Large intestine (tissue), 3 donors: Measurements from ENCODE around the gene ARNT2. TPM values are rescaled to one million over a fixed set of nuclear protein-coding genes. Genes with fewer than 3 reads are reported as not detected.

Experiments
- DNase-seq, 2 donors: peaks; one replicate each; pipeline versions ENCODE4 v3.0.0 to v3.0.0-alpha.2; 2013
- H3K27ac ChIP-seq: one replicate; pipeline ENCODE4 v1.5.1; 2013; ENCODE audit warnings: low read length
- H3K27me3 ChIP-seq: 2 replicates; pipeline ENCODE4 v1.6.1; 2013; ENCODE audit warnings: low read length; ENCODE audit not compliant: control insufficient read depth, insufficient read depth
- H3K36me3 ChIP-seq: 2 replicates; pipeline ENCODE4 v1.6.1; 2013; ENCODE audit warnings: low read length; ENCODE audit not compliant: control insufficient read depth, insufficient read depth
- H3K4me1 ChIP-seq: one replicate; pipeline ENCODE4 v1.6.1; 2013; ENCODE audit warnings: low read length; ENCODE audit not compliant: control insufficient read depth, insufficient read depth
- H3K4me3 ChIP-seq: one replicate; pipeline ENCODE4 v1.5.1; 2013; ENCODE audit warnings: low read length
- H3K9me3 ChIP-seq: one replicate; pipeline ENCODE4 v1.6.1; 2013; ENCODE audit warnings: mild to moderate bottlenecking, low read depth, low read length, moderate library complexity; ENCODE audit not compliant: control insufficient read depth
- WGBS: methylation state at CpG from one replicate; pipeline ENCODE4 v1.1.5; 2013; ENCODE audit warnings: low lambda C conversion rate; ENCODE audit not compliant: insufficient coverage; 5-methylcytosine and 5-hydroxymethylcytosine counted together
- polyA plus RNA-seq: library from polyadenylated mRNA; unstranded; fragments of 120-200 nt; gene quantifications from one replicate; pipeline ENCODE4 v1.2.1, GENCODE V29; 2013

The ARNT2 gene
- polyA plus RNA-seq, 1 donor = 8.0 TPM

DNA sequence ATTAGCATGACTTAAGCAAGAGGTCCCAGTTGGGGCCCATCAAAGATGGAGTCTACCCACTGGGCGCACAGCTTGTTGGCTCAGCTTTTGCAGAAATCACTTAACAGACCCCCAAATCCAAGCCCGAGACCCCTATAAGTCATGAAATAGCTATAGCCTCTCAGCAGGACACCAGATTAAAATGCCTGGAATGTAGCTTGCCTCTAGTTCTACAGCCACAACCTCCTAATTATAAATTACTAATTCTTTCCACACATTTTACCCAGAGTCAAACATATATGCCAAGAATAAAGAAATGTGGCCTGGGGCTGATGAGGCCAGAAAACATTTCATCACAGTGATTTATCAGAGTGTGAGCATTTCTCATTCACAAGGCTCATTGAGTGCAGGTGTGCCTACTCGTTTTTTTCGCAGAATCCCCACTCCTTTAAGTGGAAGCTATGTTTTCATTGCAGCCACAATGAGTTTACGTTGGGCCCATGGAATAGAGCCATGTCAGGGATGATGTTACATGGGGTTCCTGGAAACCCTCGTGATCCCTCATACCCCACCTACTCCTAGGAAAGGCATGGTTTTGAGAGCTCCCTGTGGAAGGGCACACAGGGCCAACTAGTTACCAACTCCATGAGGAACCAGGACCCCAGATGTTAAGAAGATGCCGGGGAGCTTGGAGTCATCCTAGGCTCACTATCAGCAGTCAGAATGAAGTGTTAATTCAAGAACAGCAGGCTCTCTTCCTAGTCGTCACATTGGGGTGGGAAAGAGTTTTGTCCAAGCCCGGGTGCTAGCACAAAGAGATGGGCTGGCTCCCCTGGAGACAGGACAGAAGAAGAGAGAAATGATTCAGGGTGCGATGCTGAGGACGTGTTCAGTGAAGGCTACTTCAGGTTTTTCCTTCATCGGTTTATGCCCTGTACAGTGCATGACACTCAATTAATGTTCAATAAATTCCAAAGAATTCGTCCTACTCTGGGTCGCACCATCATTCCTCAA is 200.7 kb downstream of the ARNT2 start:
- Histone ChIP-seq H3K4me3 (no peak overlapping the region), H3K4me1 (no peaks in the 10 kb centered on the region), H3K27me3 (no peaks in the 10 kb centered on the region), H3K36me3 (no peaks in the 10 kb centered on the region), H3K9me3 (no peaks in the 10 kb centered on the region), H3K27ac (no peak overlapping the region)
- WGBS = no CpG with 5 or more reads among the region's 14 CpGs
- no peak for DNase-seq

DNA sequence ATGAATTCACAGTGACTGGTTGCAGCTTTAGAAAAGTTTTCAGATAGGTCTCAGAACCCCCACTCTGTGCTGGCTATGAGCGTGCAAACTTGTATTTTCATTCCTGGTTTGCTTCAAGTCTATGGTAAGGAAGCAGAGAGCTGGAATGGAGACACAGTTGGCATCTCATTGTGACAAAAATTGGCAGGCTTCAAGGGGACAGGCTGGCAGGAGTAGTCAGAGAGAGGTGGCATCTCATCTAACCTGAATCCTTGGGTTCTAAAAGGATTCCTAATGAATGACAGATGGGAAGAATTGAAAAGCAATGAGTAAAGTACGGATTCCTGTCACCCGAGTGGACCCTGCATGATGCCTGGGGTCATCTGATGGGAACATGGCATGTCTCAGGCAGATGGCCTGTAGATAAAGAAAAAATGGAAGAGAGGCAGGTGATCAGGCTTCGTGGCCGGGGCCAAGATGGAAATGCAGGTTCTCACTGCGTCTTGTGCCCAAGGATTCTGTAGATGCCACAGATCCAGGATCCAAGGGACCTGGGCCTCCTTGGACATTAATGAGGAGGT is 201.5 kb downstream of the ARNT2 start:
- no peak overlapping the region for H3K27ac ChIP-seq
- no peaks in the 10 kb centered on the region for H3K9me3 ChIP-seq
- no peak overlapping the region for H3K4me3 ChIP-seq
- H3K27me3 ChIP-seq = no peaks in the 10 kb centered on the region
- DNase-seq = no peak
- H3K4me1 ChIP-seq = no peaks in the 10 kb centered on the region
- H3K36me3 ChIP-seq = no peaks in the 10 kb centered on the region
- 100% methylated on average over 1 of the region's 6 CpGs for WGBS

DNA sequence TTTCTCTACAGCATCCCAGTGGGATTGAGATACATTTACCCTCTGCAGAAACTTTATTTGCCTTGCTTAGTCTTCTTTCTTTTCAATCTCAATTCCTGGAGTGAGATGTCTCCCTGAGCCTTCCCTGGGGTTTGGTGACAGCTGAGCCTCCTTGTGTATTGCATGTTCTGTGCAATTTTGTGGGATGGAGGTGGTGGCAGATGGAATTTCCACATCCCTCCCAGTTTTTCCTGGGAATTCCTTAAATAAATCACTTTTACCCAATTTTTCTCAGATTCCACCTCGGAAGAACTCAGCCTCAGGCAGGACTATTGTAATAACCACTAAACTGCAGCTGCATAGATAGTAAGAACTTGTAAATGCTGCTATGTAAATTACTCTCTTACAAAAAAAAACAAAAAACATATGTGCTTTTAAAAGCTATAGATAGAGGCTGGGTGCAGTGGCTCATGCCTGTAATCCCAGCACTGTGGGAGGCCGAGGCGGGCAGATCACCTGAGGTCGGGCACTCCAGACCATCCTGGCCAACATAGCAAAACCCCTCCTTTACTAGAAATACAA is 202.4 kb downstream of the ARNT2 start:
- Histone ChIP-seq H3K4me3 (no peak overlapping the region), H3K27ac (no peak overlapping the region), H3K36me3 (no peaks in the 10 kb centered on the region), H3K4me1 (no peaks in the 10 kb centered on the region), H3K9me3 (no peaks in the 10 kb centered on the region), H3K27me3 (no peaks in the 10 kb centered on the region)
- DNase-seq = no peak
- WGBS = 100% methylated on average over 1 of the region's 4 CpGs

DNA sequence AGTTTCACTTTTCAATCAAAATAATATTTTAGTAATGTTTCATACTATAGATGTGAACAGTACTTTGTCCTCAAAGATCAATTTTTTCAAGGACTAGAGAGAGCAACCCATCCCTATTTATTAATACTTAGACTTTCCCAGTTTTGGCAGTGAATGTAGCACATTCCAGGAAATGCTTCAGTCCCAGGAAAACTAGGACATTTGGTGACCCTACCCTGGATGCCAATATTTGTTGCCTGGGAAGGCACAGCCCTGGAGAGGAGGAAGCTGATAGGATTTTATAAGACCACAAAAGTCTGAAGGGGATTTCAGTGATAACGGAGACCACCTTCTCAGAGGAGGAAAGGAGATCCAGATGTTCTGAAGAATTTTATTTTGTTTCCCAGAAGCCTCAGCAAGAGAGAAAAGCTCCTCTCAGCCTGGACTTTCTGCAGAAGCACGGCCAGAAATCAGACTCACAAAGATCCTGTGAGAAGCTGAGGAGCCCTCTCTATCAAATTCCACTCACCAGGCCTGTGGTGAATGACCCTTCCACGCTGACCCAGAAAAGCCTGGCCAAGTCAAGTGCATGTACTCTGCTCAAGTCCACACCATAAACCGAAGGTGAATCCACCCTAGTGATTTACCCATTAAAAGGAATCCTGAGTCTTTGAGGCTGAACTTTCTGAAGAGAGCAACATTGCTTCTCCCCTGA is 203.3 kb downstream of the ARNT2 start:
- Histone ChIP-seq H3K4me3 (no peak overlapping the region), H3K27ac (no peak overlapping the region), H3K9me3 (no peaks in the 10 kb centered on the region), H3K27me3 (no peaks in the 10 kb centered on the region), H3K36me3 (no peaks in the 10 kb centered on the region), H3K4me1 (no peaks in the 10 kb centered on the region)
- DNase-seq = no peak
- WGBS = no CpG with 5 or more reads among the region's 4 CpGs

DNA sequence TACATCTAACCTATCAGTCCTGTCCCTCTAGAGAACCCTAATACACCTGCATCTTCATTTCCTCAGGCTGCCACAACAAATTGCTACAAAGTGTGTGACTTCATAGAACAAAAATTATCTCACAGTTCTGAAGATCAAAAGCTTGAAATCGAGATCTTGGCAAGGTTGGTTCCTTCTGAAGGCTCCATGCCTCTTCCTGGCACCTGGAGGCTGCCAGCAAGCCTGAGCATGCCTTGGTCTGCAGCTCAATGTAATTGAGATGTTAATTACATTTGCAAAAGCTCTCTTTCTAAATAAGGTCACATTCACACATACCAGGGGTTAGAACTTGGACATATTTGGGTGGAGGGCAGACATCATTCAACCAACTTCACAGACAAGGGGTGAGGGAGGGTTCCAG is 204.5 kb downstream of the ARNT2 start:
- WGBS = no CpG with 5 or more reads among the region's 1 CpG
- no peaks in the 10 kb centered on the region for H3K4me1 ChIP-seq
- no peak overlapping the region for H3K4me3 ChIP-seq
- H3K27me3 ChIP-seq = no peaks in the 10 kb centered on the region
- no peak overlapping the region for H3K27ac ChIP-seq
- no peaks in the 10 kb centered on the region for H3K36me3 ChIP-seq
- H3K9me3 ChIP-seq = no peaks in the 10 kb centered on the region
- no peak for DNase-seq

DNA sequence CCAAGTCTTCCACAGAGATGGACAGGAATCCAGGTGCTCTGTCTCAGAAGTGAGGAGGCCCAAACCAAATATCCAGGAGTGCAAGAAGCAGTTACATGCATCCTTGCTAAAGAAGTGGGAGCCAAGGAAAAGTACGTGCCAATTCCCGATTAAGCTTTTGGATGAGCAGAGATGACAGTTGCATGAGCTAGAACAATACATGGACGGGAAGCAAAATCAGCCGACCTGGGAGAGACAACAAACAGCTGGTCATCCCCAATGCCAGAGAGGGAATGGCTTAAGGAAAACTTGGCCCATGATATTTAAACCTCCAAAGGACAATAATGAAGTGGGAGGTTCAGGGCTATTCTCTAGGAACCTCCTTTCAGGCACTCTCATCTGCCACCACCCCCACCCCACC is 204.9 kb downstream of the ARNT2 start:
- H3K27ac ChIP-seq = no peak overlapping the region

DNA sequence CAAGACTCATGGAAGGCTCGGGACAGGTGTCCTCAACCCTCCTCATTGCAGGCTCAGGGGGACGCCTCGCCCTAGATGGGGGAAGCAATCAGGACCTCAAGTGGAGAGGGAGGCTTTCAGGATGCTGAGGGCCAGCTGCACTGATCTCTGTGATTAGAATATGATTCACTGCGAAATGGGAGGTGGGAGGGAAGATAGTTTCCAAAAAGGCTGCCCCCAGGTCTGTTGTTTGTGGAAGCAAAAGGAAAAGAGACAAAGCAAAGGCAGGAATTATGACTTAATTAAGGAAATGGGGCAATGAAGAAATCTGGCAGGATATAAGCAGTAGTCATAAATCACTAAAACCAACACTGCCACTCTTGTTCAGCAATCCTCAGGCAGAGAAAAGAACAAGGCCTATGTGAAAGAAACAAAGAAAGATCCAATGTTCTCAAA is 205.3 kb downstream of the ARNT2 start:
- H3K27me3 ChIP-seq = no peaks in the 10 kb centered on the region
- no peaks in the 10 kb centered on the region for H3K36me3 ChIP-seq
- no peak overlapping the region for H3K4me3 ChIP-seq
- no peaks in the 10 kb centered on the region for H3K9me3 ChIP-seq
- 71% methylated on average over 1 of the region's 4 CpGs for WGBS
- no peak overlapping the region for H3K27ac ChIP-seq
- no peak for DNase-seq
- H3K4me1 ChIP-seq = no peaks in the 10 kb centered on the region

More for the DNA sequence above, 204.9 kb downstream of the ARNT2 start:
- no peaks in the 10 kb centered on the region for H3K36me3 ChIP-seq
- WGBS = 79% methylated on average over 3 of the region's 4 CpGs
- H3K9me3 ChIP-seq = no peaks in the 10 kb centered on the region
- no peak overlapping the region for H3K4me3 ChIP-seq
- no peaks in the 10 kb centered on the region for H3K27me3 ChIP-seq
- no peak for DNase-seq
- H3K4me1 ChIP-seq = no peaks in the 10 kb centered on the region

DNA sequence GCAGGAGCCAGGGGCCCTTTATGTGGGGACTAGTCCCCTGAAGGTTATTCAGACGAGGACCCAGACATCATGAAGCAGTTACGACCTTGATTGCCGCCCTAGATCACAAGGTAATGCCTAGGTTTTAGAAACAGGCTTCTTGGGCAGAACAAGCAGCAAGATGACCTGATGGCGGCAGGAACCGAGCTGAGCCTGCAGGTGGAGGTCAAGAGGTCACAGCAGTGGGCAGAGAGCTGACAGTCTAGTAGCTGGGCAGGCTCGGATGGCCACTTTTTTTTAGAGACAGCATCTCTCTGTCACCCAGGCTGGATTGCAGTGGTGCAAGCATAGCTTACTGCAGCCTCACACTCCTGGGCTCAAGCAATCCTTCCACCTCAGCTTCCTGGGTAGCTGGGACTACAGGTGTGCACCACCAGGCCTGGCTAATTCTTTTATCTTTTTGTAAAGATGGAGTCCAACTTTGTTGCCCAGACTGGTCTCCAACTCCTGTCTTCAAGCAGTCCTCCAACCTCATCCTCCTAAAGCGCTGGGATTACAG is 207.4 kb downstream of the ARNT2 start:
- Histone ChIP-seq H3K4me1 (no peaks in the 10 kb centered on the region), H3K27ac (no peak overlapping the region), H3K27me3 (no peaks in the 10 kb centered on the region), H3K9me3 (no peaks in the 10 kb centered on the region), H3K36me3 (no peaks in the 10 kb centered on the region), H3K4me3 (no peak overlapping the region)
- no CpG with 5 or more reads among the region's 7 CpGs for WGBS
- DNase-seq = no peak

DNA sequence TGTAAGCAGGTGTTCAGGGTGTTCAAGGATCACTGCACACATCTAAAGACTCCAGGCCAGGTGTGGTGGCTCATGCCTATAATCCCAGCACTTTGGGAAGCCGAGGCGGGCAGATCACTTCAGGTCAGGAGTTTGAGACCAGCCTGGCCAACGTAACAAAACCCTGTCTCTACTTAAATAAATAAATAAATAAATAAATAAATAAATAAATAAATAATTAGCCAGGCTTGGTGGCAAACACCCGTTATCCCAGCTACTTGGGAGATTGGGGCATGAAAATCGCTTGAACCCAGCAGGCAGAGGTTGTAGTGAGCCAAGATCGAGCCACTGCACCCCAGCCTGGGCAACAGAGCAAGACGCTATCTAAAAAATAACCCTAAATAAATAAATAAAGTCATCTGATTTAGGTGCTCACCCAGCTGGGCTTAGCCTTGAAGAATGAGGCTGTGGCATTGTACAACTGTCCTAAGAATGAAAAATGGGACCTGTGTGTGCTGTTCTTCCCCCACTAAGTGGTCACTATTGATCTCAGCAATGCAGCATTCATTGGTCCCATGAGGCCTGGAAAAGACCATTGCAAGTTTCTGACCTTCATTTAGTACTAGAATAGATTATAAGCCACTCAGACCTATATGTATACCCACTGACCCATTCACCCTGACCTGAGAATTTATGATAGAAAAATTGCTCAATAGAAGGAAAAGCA is 208.1 kb downstream of the ARNT2 start:
- Histone ChIP-seq H3K4me1 (no peaks in the 10 kb centered on the region), H3K27me3 (no peaks in the 10 kb centered on the region), H3K9me3 (no peaks in the 10 kb centered on the region), H3K27ac (no peak overlapping the region), H3K36me3 (no peaks in the 10 kb centered on the region), H3K4me3 (no peak overlapping the region)
- no CpG with 5 or more reads among the region's 7 CpGs for WGBS
- DNase-seq = no peak
